Measurements from ENCODE around the gene RNF223. TPM values are rescaled to one million over a fixed set of nuclear protein-coding genes. Genes with fewer than 3 reads are reported as not detected.

The RNF223 gene
- total RNA-seq, 1 donor: not detected

DNA sequence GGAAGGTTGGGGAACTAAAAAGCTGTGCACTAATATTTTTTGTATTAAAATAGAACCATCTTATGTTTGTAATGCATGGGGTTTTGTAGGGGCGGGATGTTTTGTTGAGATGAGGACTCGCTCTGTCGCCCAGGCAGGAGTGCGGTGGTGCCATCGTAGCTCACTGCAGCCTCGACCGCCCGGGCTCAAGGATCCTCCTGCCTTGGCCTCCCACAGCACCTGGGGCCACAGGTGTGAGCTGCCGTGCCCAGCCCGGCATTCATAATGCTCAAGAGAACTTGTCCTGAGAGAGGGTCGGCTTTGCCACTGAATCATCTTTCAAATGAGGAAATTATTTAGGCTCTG is 44.7 kb upstream of the RNF223 start:
- no peaks in the 10 kb centered on the region for H3K4me1 ChIP-seq (ENCODE audit: insufficient read depth, low read length)
- no peak overlapping the region for H3K27ac ChIP-seq (ENCODE audit: low read depth, low read length)
- H3K9me3 ChIP-seq (ENCODE audit: low read depth, low read length): no peaks in the 10 kb centered on the region
- H3K4me3 ChIP-seq (ENCODE audit: insufficient read depth, low read length): no peak overlapping the region
- H3K4me2 ChIP-seq (ENCODE audit: insufficient read depth, low read length): no peak overlapping the region
- peaks cover 8% of the 10 kb centered on the region for H3K27me3 ChIP-seq (ENCODE audit: insufficient read depth, low read length)
- peaks cover 7% of the 10 kb centered on the region for H3K79me2 ChIP-seq (ENCODE audit: insufficient read depth, low read length)
- peaks cover 3% of the 10 kb centered on the region for H4K20me1 ChIP-seq (ENCODE audit: insufficient read depth, low read length)
- H2AFZ ChIP-seq (ENCODE audit: low read length): no peak overlapping the region
- TF ChIP-seq, protein P1, sequence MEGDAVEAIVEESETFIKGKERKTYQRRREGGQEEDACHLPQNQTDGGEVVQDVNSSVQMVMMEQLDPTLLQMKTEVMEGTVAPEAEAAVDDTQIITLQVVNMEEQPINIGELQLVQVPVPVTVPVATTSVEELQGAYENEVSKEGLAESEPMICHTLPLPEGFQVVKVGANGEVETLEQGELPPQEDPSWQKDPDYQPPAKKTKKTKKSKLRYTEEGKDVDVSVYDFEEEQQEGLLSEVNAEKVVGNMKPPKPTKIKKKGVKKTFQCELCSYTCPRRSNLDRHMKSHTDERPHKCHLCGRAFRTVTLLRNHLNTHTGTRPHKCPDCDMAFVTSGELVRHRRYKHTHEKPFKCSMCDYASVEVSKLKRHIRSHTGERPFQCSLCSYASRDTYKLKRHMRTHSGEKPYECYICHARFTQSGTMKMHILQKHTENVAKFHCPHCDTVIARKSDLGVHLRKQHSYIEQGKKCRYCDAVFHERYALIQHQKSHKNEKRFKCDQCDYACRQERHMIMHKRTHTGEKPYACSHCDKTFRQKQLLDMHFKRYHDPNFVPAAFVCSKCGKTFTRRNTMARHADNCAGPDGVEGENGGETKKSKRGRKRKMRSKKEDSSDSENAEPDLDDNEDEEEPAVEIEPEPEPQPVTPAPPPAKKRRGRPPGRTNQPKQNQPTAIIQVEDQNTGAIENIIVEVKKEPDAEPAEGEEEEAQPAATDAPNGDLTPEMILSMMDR (IDR thresholded peaks at IDR 0.05; ENCODE audit: extremely low read depth, low read depth, low read length): no peak
- peak; percentile 88 for DNase-seq (ENCODE audit: insufficient read length, low spot score, missing footprints)
- H3K36me3 ChIP-seq (ENCODE audit: insufficient read depth, low read length): no peaks in the 10 kb centered on the region

DNA sequence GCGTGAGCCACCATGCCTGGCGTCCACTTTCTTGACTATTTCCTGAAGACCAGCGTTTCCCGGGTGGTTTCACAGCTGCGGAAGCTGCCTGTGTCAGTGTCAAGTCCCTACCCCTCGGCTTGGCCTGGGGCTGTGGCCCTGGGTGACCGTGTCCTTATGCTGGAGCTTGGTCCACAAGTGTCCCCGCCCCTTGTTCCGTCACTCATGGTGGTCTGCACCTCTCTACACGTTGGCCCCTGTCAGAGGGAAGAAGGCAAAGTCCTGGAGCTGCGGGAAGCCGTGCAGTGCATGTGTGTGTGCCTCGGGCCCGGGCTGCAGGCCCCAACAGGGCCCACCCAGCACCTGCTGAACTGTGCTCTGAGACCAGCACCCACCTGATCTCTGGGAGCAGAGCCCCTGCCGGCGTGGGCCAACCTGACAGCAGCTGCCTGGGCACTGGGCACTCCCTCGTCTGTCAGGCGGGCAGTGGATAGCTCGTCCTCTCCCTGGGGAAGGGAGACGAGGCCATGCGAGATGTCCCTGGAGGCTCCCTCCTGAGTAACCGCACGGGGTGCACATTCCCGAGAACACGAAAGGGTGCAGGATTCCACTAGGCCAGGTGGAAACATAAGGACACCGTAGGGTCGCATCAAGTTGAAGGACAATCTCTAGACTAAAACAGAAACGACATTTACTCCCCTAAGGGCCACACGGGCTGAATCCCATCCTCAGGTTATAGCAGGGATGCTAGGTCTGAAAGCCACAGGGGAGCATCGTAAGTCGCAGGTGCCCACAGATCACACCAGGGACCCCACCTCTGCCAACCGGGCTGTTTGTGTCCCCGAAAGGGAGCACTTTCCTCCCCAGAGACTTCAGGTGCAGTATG is 44.1 kb upstream of the RNF223 start:
- H3K4me3 ChIP-seq (ENCODE audit: insufficient read depth, low read length): no peak overlapping the region
- H2AFZ ChIP-seq (ENCODE audit: low read length): no peak overlapping the region
- TF ChIP-seq, protein P1 (IDR thresholded peaks at IDR 0.05; ENCODE audit: extremely low read depth, low read depth, low read length): no peak
- H3K79me2 ChIP-seq (ENCODE audit: insufficient read depth, low read length): peaks cover 7% of the 10 kb centered on the region
- DNase-seq (ENCODE audit: insufficient read length, low spot score, missing footprints): peak; percentile 79
- no peaks in the 10 kb centered on the region for H3K9me3 ChIP-seq (ENCODE audit: low read depth, low read length)
- H3K4me2 ChIP-seq (ENCODE audit: insufficient read depth, low read length): no peak overlapping the region
- H3K27ac ChIP-seq (ENCODE audit: low read depth, low read length): no peak overlapping the region
- H3K36me3 ChIP-seq (ENCODE audit: insufficient read depth, low read length): no peaks in the 10 kb centered on the region
- H3K4me1 ChIP-seq (ENCODE audit: insufficient read depth, low read length): no peaks in the 10 kb centered on the region
- H3K27me3 ChIP-seq (ENCODE audit: insufficient read depth, low read length): peaks cover 8% of the 10 kb centered on the region
- H4K20me1 ChIP-seq (ENCODE audit: insufficient read depth, low read length): peaks cover 3% of the 10 kb centered on the region

DNA sequence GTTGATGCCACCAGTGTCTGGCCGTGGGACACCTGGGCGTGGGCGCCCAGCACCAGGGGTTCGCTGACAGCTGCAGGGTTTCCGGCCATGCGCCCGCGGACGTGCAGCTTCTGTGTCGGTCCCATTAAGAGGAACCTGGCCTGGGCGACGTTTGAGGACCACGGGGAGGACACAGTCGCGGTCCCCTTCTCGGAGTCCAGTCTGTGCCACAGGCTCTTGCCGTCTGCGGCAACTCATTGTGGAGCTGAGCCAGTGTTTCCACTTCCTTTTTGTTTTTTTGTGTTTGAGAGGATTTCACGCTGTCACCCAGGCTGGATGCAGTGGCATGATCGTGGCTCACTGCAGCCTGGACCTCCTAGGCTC is 43.3 kb upstream of the RNF223 start:
- Histone ChIP-seq H4K20me1 (ENCODE audit: insufficient read depth, low read length) (no peaks in the 10 kb centered on the region), H3K4me1 (ENCODE audit: insufficient read depth, low read length) (no peaks in the 10 kb centered on the region), H3K27ac (ENCODE audit: low read depth, low read length) (no peak overlapping the region), H3K4me2 (ENCODE audit: insufficient read depth, low read length) (no peak overlapping the region), H2AFZ (ENCODE audit: low read length) (no peak overlapping the region), H3K9me3 (ENCODE audit: low read depth, low read length) (no peaks in the 10 kb centered on the region), H3K4me3 (ENCODE audit: insufficient read depth, low read length) (no peak overlapping the region), H3K36me3 (ENCODE audit: insufficient read depth, low read length) (no peaks in the 10 kb centered on the region), H3K27me3 (ENCODE audit: insufficient read depth, low read length) (peaks cover 8% of the 10 kb centered on the region), H3K79me2 (ENCODE audit: insufficient read depth, low read length) (peaks cover 8% of the 10 kb centered on the region)
- DNase-seq (ENCODE audit: insufficient read length, low spot score, missing footprints): no peak
- TF ChIP-seq, protein P1 (IDR thresholded peaks at IDR 0.05; ENCODE audit: extremely low read depth, low read depth, low read length): no peak

DNA sequence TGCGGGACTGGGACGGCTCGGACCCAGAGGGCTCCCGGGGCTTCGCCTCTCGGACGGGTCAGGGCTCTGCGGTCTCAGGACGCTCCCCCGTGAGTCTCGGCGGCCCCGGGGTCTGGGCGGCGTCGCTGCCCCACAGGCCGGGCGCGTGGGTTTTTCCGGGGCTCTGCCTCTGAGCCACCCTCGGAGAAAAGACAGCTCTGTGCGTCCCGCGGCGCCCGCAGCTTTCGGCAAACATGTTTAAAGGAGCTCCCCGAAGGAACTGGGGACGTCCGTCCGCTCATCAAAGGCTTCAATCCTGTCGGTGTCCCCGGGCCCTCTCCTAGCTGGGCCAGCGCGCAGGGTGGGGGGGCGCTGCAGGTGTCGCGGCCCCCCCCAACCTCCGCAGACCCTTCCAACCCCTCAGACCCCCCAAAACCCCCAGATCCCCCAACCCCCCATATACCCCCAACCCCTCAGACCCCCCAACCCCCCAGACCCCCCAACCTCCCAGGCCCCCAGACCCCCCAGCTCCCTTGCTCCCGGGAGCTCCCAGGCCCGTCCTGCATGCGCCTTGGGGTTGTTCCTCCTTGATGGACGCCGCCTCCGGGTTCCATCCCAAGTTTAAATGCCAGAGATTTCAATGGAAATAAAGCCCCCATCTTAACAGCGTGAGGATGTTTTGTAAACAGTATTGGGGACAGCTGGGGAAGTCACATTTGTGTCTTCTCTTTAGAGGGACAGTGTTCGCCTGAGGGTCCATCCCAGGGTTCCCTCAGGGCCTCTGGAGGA is 42.8 kb upstream of the RNF223 start:
- H3K27ac ChIP-seq (ENCODE audit: low read depth, low read length): no peak overlapping the region
- TF ChIP-seq, protein P1 (IDR thresholded peaks at IDR 0.05; ENCODE audit: extremely low read depth, low read depth, low read length): no peak
- DNase-seq (ENCODE audit: insufficient read length, low spot score, missing footprints): peak; percentile 93
- peak overlapping the region; percentile 51 for H2AFZ ChIP-seq (ENCODE audit: low read length)
- no peaks in the 10 kb centered on the region for H3K9me3 ChIP-seq (ENCODE audit: low read depth, low read length)
- no peaks in the 10 kb centered on the region for H3K4me1 ChIP-seq (ENCODE audit: insufficient read depth, low read length)
- H3K4me3 ChIP-seq (ENCODE audit: insufficient read depth, low read length): peak overlapping the region; percentile 83
- H3K4me2 ChIP-seq (ENCODE audit: insufficient read depth, low read length): peak overlapping the region; percentile 79
- H3K36me3 ChIP-seq (ENCODE audit: insufficient read depth, low read length): no peaks in the 10 kb centered on the region
- no peaks in the 10 kb centered on the region for H4K20me1 ChIP-seq (ENCODE audit: insufficient read depth, low read length)
- H3K79me2 ChIP-seq (ENCODE audit: insufficient read depth, low read length): peaks cover 12% of the 10 kb centered on the region
- H3K27me3 ChIP-seq (ENCODE audit: insufficient read depth, low read length): peaks cover 8% of the 10 kb centered on the region
